GM18517 (cell line): ENCODE results near the gene PISD.
"Not testable (repeated sequence)": the region's sequence is repeated elsewhere in the genome, so short reads cannot be mapped to it uniquely, and the experiment has no call there.

Source experiments
- ATAC-seq: cut with Tn5 transposase; IDR thresholded peaks from one replicate; pipeline ENCODE4 v1.9.1; 2021; ENCODE audit warnings: mild to moderate bottlenecking, moderate library complexity; ENCODE audit not compliant: unreplicated experiment

Gene PISD

DNA sequence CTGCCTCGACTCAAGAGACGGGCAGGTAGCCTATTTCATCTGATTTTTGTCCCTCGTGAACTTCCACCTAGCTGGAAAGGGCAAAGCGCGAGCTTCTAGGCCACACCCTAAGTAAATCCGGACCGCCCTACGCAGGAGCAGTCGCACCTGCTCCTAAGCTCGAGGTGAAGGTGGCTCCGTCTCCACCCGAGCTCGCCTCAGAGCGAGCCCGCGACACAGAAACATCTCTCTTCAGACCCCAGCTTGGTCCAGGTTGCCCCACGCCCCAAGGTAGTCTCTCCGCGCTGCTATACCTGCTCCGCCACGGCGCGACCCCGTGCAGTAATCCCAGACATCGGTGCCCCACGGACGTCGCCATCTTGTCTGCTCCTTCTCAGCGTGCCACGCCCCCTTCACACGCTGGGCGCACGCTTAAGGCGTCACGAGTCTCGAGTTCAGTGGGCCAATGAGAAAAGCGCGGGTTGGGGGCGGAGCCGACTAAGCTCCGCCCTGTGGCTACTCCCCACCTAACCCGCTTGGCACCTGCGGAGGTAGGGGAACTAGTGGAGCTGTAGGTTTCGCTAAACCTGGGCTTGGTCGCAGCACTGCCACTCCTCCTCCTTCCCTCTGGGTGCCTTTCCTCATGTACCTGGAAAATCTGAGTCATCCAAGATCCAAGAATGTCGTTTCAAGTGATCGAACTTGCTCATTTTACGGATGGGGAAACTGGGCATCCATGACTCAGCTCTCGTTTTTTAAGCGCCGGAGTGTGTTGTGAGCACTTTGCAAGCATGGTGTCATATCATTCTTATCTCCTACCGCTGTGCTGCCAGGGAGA, at the start of gene PISD:
TSS of gene PISD (minus strand) at position 365 of the 817 bp plus-strand sequence. CDS start at position 358, 7 bp downstream.
- peak; percentile 88 for ATAC-seq

DNA sequence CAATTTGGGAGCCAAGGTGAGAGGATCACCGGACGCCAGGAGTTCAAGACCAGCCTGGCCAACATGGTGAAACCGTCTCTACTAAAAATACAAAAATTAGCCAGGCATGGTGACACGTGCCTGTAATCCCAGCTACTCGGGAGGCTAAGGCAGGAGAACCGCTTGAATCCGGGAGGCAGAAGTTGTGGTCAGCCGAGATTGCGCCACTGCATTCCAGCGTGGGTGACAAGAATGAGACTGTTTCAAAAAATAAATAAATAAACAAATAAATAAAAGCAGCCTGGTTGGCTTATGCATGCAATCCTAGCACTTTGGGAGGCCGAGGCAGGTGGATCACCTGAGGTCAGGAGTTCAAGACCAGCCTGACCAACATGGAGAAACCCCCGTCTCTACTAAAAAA, 49.2 kb upstream of the PISD start:
- not testable (repeated sequence) for ATAC-seq

- no peak for ATAC-seq
Measured at GRCh38 chr22:31707519-31707918, 45.5 kb upstream of the PISD start.

- ATAC-seq = no peak
Measured at GRCh38 chr22:31695423-31695822, 33.4 kb upstream of the PISD start.

DNA sequence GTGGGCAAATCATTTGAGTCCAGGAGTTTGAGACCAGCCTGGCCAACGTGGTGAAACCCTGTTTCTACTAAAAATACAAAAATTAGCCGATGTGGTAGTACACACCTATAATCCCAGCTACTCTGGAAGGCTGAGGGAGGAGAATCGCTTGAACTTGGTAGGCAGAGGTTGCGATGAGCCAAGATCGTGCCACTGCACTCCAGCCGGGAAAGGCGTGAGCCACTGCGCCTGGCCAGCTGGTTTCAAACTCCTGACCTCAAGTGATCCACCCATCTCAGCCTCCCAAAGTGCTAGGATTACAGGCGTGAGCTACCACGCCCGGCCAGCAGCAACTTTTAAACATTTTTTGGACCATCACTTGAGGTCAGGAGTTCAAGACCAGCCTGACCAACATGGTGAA, 32.0 kb upstream of the PISD start:
- ATAC-seq = not testable (repeated sequence)

- no peak for ATAC-seq
Measured at GRCh38 chr22:31692186-31692886, 30.3 kb upstream of the PISD start.

DNA sequence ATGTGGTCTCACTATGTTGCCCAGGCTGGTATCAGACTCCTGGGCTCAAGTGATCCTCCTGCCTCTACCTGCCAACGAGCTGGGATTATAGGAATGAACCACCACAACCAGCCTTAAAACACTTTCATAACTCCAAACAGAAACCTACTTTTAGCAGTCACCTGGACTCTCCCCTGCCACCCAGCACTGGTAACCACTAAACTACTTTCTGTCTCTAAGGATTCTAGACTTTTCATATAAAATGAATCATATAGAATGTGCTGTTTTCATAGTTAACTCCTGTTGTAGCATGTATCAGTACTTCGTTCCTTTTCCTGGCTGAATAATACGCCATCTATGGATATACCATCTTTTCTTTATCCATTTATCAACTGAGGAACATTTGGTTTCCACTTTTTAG, 29.4 kb upstream of the PISD start:
- no peak for ATAC-seq

DNA sequence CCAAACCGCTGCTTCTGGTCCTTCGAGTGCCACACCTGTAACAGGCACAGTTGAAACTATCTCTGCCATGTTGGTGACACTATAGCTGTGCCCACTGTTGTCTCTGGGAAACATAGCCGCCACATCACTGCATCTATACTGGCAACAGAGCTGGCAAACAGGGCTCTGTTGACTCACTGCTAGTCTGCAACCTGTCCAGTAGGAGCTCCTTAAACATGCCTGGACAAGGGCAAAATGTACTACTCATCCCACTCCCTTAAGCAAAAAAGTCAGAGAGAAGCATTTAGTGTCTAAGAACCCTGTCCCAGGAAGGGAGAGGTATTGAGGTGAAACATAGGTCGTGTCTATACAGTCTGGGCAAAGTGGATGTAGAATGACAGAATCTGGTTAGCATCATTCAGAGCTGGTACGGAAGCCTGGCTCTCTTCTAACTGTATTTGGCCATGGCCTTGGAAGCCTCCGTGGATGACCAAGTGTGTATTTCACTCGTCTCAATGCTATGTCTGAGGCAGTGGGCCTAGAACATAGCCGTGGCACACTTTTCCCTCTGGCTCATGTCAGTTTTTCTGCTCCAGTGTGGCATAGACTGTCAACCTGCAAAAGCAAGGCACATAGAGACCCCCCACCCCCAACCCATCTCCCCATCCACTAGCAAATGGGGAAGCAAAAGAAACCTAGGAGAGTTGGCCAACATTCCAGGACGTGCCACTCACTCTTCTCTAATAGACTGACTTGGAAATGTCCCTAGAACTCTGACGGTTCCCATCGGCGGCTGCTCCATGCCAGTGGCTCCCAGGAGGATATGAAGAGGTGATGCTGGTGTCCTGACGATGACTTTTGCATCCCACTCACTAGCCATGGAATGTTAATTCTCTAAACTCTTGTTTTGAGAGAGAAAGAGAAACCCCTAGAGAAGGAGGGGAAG, 21.4 kb upstream of the PISD start:
- ATAC-seq = no peak

- ATAC-seq = no peak
Measured at GRCh38 chr22:31682751-31683150, 20.7 kb upstream of the PISD start.

DNA sequence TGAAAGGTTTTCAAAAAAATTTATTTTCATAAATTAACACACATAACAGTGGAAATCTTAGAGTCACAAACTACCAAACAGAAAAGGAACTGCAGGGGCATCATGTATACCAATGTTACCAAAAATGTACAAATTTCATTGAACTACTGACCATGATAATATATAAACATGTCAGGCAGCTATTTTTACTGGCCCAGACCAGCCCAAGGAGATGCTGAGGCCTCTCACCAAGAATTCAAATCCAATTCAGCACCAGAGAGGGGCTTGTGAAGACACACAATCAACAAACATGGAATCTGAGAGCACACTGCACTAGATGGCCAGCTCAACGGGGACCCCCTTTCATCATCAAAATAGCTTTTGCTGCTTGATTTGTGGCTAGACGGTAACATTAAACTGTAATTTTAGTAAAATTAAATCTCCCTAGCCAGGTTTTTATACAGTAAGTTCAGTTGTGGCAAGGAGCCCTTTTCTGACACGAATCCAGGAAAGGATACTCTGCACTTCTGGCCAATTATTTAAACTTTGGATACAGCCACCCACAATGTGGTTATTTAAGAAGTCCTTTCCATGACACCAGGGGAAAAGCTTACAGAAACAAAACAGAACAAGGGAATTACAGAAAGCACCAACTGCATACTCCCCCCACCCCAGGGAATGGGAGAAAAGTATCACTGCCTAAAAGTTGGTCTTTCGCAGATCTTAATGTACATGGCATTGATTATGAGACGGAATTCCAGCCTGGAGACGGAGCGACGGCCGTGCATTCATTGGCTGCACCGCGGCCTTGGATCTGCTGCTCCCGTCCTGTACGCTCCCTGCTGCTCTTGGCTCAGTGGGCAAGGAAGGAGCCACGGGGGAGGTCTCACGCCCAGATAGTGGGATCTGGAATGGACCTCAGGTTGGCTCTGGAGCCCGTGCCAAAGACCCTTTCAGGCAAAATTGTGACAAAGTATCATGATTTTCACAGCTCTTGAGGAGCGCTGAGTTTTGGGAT, 19.6 kb upstream of the PISD start:
- no peak for ATAC-seq

- ATAC-seq = no peak
Measured at GRCh38 chr22:31680861-31681341, 18.9 kb upstream of the PISD start.

GRCh38 chr22:31678748-31679147, 16.7 kb upstream of the PISD start:
- ATAC-seq = no peak

GRCh38 chr22:31676700-31677099, 14.7 kb upstream of the PISD start:
- ATAC-seq = peak; percentile 82

GRCh38 chr22:31674219-31674618, 12.2 kb upstream of the PISD start:
- ATAC-seq = not testable (repeated sequence)

DNA sequence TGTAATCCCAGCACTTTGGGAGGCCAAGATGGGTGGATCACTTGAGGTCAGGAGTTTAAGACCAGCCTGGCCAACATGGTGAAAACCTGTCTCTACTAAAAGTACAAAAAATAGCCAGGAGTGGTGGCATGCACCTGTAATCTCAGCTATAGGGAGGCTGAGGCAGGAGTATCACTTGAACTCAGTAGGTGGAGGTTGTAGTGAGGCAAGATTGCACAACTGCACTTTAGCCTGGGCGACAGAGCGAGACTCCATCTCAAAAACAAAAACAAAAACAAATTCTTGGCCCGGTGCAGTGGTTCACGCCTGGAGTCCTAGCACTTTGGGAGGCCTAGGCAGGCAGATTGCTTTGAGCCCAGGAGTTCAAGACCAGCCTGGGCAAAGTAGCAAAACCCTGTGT, 6.8 kb upstream of the PISD start:
- not testable (repeated sequence) for ATAC-seq

- ATAC-seq = no peak
Measured at GRCh38 chr22:31662668-31663037, 638 bp upstream of the PISD start.

DNA sequence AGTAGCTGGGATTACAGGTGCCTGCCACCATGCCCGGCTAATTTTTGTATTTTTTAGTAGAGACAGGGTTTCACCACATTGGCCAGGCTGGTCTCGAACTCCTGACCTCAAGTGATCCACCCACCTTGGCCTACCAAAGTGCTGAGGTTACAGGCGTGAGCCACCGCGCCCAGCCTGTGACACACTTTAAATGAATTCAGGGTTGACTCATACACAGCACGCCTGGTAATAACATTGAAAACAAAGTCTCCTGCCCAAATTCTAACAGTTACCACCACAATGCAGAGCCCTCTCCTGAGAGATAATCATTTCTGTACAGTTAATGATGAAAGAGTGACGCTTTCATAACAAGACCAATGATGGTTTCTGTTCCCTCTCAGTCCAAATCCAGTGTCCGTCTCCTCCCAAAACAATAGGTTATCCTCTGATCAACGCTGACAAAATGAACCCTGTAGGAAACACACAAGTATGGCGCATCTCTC, 1.1 kb downstream of the PISD start:
- ATAC-seq = not testable (repeated sequence)

GRCh38 chr22:31659246-31659645, 2.8 kb downstream of the PISD start:
- ATAC-seq = no peak

GRCh38 chr22:31654408-31654807, 7.6 kb downstream of the PISD start:
- ATAC-seq = no peak

GRCh38 chr22:31653944-31654343, 8.1 kb downstream of the PISD start:
- ATAC-seq = no peak
